SH-SY5Y (cell line): ENCODE measurements around the gene DGKQ.

Experiments used
- GATA2 ChIP-seq: IDR thresholded peaks from 2 replicates; pipeline ENCODE4 v1.6.1; 2011; ENCODE audit warnings: mild to moderate bottlenecking, low read depth, low read length
- GATA3 ChIP-seq: IDR thresholded peaks from 2 replicates; pipeline ENCODE4 v1.6.1; 2011; ENCODE audit warnings: low read depth, mild to moderate bottlenecking, low read length, moderate library complexity

- TF ChIP-seq GATA2 (no peak), GATA3 (no peak)
These were observed 60.1 kb downstream of the DGKQ start for GRCh38 chr4:913280-913618.
